Activated CD4-positive, alpha-beta T cell treated with anti-CD3 and anti-CD28 coated beads, Interleukin-2, amount 50 U/mL, for 24 hours (primary cell): Measurements from ENCODE around the gene CEP131.
"Not testable (repeated sequence)": the region's sequence is repeated elsewhere in the genome, so short reads cannot be mapped to it uniquely, and the experiment has no call there.

Source experiments
- DNase-seq, 2 donors: peaks; one replicate each; pipeline ENCODE4 v3.0.0-alpha.2; 2020; ENCODE audit warnings: low read depth in 1 of 2, low spot score in 1 of 2

The CEP131 gene

DNA sequence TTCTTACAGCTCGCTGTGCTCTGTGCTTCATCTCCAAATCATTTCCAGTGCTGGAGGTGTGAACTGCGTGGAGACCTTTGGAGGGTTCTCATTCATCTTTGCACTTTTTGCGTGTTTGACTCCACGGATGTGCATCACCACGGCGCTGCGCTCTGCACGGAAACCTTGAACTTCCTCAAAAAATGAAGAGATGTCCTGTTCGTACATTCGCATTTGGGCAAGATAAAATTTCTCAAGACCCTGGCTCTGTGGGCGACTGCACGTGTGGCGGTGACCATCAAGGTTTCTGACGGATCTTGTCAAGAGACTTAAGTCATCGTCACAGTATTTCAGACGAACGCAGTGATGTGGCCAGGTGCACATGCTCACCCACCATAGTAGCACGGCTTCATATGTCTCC is 67.8 kb downstream of the CEP131 start:
- DNase-seq, result no peak

GRCh38 chr17:81154016-81154415 is 68.7 kb downstream of the CEP131 start:
- DNase-seq, result not testable (repeated sequence)

DNA sequence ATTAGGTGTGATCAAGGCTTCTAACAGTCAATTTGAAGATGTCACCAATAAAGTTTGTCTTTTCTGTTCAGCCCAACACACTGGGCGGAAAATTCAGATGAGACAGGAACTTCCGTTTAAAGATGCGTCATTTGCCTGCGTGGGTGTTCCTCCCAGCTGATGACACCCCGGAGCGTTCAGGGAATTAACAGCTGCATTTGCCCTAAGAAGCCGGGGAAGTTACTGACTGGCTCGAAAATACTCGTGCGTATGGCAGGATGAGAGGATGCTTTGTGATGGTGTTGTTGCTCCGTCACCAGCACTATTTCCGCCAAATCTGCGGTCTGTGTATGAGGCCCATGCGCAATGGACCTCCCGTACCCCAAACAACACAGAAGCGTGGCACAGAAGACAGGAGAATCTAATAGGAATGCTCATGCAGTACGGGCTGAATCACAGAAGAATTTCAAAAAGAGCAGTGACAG is 69.4 kb downstream of the CEP131 start:
- no peak for DNase-seq

DNA sequence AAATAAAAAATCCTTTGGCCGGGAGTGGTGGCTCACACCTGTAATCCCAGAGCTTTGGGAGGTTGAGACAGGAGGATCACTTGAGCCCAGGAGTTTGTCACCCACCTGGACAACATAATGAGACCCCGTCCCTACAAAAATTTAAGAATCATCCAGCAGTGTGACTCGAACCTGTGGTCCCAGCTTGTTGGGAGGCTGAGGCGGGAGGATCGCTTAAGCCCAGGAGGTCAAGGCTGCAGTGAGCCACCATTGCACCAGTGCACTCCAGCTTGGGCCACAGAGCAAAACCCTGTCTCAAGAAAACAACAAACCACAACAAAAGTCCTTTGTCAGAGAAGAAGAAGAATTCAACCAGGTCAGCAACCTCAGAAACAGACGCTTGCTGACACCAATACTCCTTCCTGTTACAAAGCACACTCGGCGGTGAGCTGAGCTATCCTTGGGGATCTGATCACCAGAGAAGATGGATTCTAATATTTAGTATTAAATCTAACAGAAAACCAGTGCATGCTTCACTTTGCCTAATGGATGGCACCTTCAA is 70.4 kb downstream of the CEP131 start:
- DNase-seq, result no peak

DNA sequence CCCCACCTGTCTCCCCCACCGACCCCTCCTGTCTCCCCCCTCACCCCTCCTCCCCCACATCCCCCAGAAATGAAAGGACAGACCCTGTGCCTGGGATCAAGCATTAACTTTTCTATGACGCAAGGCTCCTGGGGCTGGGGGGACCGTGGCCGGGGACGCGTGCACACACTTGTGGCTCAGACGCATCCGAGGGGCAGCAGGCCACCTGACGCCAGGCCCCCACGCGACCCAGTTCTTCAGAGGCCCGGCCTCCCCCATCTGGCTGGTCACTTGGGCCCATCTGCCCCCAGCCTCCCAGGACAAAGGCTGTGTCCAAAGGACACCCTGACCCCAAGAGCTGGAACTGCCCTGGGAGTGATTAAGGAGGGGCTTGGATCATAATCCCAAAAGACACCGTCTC is 71.5 kb downstream of the CEP131 start:
- no peak for DNase-seq

DNA sequence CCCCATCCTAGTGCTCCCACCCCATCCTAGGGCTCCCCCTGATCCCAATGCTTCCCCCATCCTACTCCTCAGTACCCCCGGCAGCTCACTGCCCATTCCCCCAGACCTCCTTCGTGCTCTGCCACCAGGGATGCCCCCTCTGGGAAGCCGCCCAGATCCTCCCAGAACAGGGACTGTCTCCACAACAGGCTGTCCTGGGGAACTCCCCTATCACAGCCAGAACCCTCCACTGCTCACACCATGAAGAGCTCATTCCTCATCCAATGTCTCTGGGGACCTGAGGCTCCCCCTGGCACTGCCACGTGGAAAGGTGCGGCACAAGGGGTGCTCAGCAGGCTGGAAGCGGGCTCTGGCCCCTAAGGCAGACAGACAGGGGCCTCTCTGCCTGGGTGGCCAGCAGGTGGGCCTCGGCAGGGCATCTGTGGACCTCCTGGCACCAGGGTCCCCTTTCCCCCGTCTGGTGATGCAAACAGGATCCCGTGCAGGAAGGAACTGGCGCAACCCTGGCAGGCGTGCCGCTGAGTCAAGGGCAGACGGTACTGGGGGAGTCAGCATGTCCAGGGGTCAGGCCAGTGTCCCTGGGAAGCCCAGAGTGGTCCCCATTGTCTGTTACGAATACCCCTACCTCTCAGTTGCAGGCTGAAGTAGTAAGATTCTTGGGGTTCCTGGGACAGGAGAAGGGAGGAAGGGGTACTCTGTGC is 72.2 kb downstream of the CEP131 start:
- no peak for DNase-seq

GRCh38 chr17:81148986-81149533 is 73.7 kb downstream of the CEP131 start:
- no peak for DNase-seq

- DNase-seq, result no peak
These were observed 74.2 kb downstream of the CEP131 start for GRCh38 chr17:81148571-81148970.

DNA sequence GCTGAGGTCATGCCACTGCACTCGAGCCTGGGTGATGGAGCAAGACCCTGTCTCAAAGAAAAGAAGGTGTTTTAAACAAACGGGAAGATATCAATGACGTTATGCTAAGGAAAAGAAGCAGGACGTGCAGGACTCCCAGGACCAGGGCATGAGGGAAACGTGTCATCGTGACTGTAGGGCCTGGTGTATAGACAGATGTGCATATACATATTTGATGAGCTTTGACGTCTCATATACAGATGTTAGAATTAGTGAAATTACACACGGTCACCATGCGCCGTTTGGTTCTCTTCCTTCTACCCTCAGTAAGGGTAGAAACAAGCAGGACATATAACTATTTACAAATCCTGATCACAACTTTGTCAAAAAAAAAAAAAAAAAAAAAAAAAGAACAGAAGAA is 75.1 kb downstream of the CEP131 start:
- DNase-seq, result no peak

GRCh38 chr17:81146208-81146607 is 76.6 kb downstream of the CEP131 start:
- not testable (repeated sequence) for DNase-seq

DNA sequence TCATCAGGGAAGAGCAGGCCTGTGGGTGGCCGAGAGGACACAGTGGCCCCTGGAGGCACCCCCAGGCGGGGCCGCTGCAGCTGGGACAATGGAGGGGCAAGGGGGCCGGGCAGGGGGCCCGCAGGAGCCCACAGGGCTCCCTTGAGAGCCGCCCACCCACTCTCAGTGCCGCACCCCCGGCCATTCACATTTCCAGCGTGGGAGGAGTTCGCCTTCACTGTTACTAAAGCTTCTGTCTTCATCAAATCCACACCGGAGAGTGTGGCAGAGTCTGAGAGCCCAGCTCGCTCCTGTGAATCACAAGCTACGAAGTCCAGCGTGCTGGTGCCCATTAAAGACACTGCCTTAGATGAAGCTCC is 78.4 kb downstream of the CEP131 start:
- no peak for DNase-seq

GRCh38 chr17:81143717-81144422 is 78.9 kb downstream of the CEP131 start:
- no peak for DNase-seq

DNA sequence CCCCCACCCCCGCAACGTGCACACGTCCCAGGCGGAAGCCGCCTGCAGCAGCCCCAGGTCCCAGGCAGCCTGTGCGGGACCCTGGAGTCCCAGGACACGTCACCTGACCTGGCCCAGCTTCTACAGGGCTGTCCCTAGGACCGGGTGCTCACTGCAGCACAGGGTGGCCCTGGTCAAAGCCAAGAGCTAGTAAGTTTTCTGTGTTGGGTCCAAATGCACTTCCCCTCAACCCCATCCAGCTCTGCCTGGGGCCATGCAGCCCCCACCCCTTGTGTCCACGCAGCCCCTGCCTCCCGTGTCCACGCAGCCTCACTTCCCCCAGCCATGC is 79.6 kb downstream of the CEP131 start:
- DNase-seq, result no peak

DNA sequence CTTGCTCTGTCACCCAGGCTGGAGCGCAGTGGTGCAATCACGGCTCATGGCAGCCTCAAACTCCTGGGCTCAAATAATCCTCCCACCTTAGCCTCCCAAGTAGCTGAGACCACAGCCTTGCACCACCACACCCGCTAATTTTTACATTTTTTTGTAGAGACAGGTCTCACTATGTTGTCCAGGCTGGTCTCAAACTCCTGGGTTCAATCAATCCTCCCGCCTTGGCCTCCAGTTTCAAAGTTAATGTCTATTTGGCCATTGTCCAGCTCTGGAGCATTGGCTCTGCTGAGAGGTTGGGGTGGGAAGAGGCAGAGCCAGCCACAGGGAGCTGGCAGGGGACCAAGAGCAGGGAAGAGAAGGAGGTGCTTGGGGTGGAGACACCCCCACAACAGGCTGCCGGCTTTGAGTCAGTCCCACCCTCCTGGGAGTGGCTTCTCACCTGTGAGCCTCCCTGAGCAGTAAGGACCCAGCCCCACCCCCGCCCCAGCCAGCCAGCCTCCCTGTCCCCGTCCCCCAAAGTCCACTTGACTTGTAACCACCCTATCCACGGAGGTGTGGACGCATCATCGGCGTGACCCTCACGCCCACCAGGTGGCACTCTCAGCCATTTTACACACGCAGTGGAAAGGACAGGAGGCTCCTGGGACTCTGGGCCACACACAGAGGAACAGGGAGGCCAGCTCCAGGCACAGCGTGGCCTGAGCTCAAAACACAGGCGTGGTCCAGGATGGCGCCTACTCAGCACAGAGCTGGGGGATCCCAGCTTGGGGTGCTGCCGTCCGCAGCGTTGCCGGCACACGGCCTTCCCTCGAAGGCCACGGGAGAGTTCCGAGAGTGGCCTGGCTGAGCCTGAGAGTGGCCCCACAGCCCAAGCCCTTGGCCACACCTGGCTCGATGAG is 80.2 kb downstream of the CEP131 start:
- DNase-seq, result peak; percentile 29 to 36

- no peak for DNase-seq
These were observed 82.1 kb downstream of the CEP131 start for GRCh38 chr17:81140695-81141094.

- DNase-seq, result no peak
These were observed 82.7 kb downstream of the CEP131 start for GRCh38 chr17:81140018-81140417.
